ENCODE data around the gene FBXO24.

DNA sequence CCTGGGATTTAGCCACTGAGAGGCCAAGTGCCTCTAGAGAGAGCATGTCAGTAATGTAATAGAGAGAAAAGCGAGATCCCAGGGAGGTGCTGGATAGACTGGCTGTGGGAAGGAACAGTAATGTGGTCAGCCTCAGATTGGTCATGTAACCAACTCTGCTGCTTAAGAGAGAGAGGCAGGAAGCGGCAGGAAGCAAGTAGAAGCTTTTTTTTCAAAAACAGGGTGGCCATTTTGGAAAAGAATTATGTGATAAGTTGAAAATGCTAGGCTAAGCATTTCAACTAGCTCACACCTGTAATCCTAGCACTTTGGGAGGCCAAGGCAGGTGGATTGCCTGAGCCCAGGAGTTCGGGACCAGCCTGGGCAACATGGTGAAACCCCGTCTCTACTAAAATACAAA lies 12.3 kb downstream of the FBXO24 start:
- no peak for TF ChIP-seq CTCF (IDR thresholded peaks at IDR 0.05)
- no peak for TF ChIP-seq POLR2A (IDR thresholded peaks at IDR 0.05)

All from right lobe of liver (tissue), 4 donors.